Transverse colon (tissue), 4 donors: ENCODE measurements around the gene MAP4K3. TPM values are rescaled to one million over a fixed set of nuclear protein-coding genes. Genes with fewer than 3 reads are reported as not detected.
A peak's percentile ranks its signal among the peaks of the same experiment; 100 is the strongest.

ENCODE experiments used
- DNase-seq: peaks from one replicate; pipeline ENCODE4 v3.0.0-alpha.2; 2019
- H3K27ac ChIP-seq, 4 donors: fragments of 200-600 bp; sonication (generic); 2 replicates each; pipeline ENCODE4 v1.5.1; 2016 to 2018; ENCODE audit warnings: inconsistent platforms in 4 of 4
- H3K27me3 ChIP-seq: fragments of 200-600 bp; sonication (generic); 2 replicates; pipeline ENCODE4 v1.5.1; 2017; ENCODE audit warnings: inconsistent platforms
- H3K36me3 ChIP-seq, 4 donors: fragments of 200-600 bp; sonication (generic); 2 replicates each; pipeline ENCODE4 v1.5.1; 2017 to 2019; ENCODE audit warnings: inconsistent platforms in 4 of 4
- H3K4me1 ChIP-seq, 4 donors: fragments of 200-600 bp; sonication (generic); 2 replicates each; pipeline ENCODE4 v1.5.1; 2017 to 2020; ENCODE audit warnings: inconsistent platforms in 4 of 4
- H3K4me3 ChIP-seq, 4 donors: fragments of 200-600 bp; sonication (generic); 1 replicate in 1 of 4; 2 replicates in 3 of 4; pipeline versions ENCODE4 v1.5.1 to v1.6.1; 2017 to 2019; ENCODE audit warnings: inconsistent platforms in 4 of 4
- H3K9me3 ChIP-seq, 2 donors: fragments of 200-600 bp; sonication (generic); 2 replicates each; pipeline ENCODE4 v1.5.1; 2017 to 2019; ENCODE audit warnings: inconsistent platforms in 2 of 2
- EP300 ChIP-seq: sonication (generic); formaldehyde crosslinking; IDR thresholded peaks from one replicate; pipeline ENCODE4 v1.6.1; 2017; ENCODE audit warnings: antibody characterized with exemption, low read depth
- POLR2A ChIP-seq: fragments of 450-650 bp; IDR thresholded peaks from one replicate; pipeline ENCODE4 v1.6.1; 2016; ENCODE audit warnings: antibody characterized with exemption, mild to moderate bottlenecking, moderate library complexity
- POLR2AphosphoS5 ChIP-seq, 3 donors: sonication (generic); formaldehyde crosslinking; IDR thresholded peaks; one replicate each; pipeline ENCODE4 v1.6.1; 2016; ENCODE audit warnings: antibody characterized with exemption in 3 of 3
- WGBS, 2 donors: methylation state at CpG; one replicate each; pipeline ENCODE4 v1.1.5; 2018; ENCODE audit warnings: low coverage in 1 of 2; 5-methylcytosine and 5-hydroxymethylcytosine counted together
- in situ Hi-C, 4 donors: fragments of 200-750 bp; cut with MboI; loops; one replicate each; pipeline versions ENCODE4 v1.15.0 to v1.15.1; 2017; ENCODE audit warnings: low sequenced_read_pairs in 3 of 4, low pct_ligation_motif_present in 1 of 4, low pct_unique_long_range_greater_than_20kb in 1 of 4
- intact Hi-C: fragments of 100-400 bp; cut with DNase I; formaldehyde crosslinking; loops from one replicate; pipeline ENCODE4 v1.15.1; 2023; ENCODE audit warnings: low total_unique reads
- total RNA-seq, 4 donors: library from RNA; depleted of rRNA; stranded (reverse); fragments of >200 nt; gene quantifications; one replicate each; pipeline ENCODE4 v1.1.0, GENCODE V29; 2016
- TF ChIP-seq, protein P1 (sequence below), 5 experiments: fragments of 200-600 bp in 3 of 5; fragments of 450-650 bp in 2 of 5; sonication (generic) in 3 of 5; IDR thresholded peaks; 1 replicate in 2 of 5; 2 replicates in 3 of 5; pipeline ENCODE4 v1.5.1; 2016 to 2017; ENCODE audit warnings: antibody characterized with exemption in 5 of 5, inconsistent platforms in 3 of 5, mild to moderate bottlenecking in 2 of 5, moderate library complexity in 1 of 5

The MAP4K3 gene
- total RNA-seq, 4 donors from 2014 or later, result 42.6 to 131 (median 91.8) TPM

DNA sequence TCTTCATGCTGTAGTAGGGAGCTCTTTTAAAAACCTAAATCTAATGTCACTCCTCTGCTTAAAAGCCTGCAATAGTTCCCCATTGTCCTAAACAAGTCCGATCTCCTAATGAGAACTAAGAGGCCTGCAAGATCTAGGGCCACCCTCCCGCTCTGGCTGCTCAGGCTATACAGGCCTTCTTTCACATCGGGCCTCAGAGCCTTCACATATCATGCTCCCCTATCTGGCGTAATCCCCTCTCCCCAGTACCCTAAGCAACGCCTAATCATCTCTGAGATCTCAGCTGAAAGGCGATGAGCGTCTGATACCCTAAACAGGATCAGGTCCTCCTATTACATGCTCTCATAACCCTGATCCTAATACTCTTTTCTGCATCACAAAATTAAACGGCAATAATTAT, 1.9 kb downstream of the MAP4K3 start:
- H3K36me3 ChIP-seq, result no peaks in the 10 kb centered on the region
- in situ Hi-C loops (no loop called here), intact Hi-C loops (loop anchor here (10.0 kb wide), 1 partner anchor 50 kb away; no protein-coding TSS in a partner anchor)
- no peaks in the 10 kb centered on the region for H3K27me3 ChIP-seq
- H3K9me3 ChIP-seq, result no peaks in the 10 kb centered on the region
- 67 to 80% methylated on average over 4 to 8 of the region's 8 CpGs for WGBS, 2 donors
- H3K4me3 ChIP-seq, result peak overlapping the region in 3 of 4 donors; percentile 68 to 96 (median 90)
- H3K4me1 ChIP-seq, result peaks cover 19 to 66% (median 41%) of the 10 kb centered on the region in 4 donors
- peak overlapping the region; percentile 88 to 98 (median 97) for H3K27ac ChIP-seq
- DNase-seq, result no peak
- TF ChIP-seq POLR2A (no peak), POLR2AphosphoS5 (IDR thresholded peaks at IDR 0.05) (no peak), EP300 (no peak)
- TF ChIP-seq, protein P1, sequence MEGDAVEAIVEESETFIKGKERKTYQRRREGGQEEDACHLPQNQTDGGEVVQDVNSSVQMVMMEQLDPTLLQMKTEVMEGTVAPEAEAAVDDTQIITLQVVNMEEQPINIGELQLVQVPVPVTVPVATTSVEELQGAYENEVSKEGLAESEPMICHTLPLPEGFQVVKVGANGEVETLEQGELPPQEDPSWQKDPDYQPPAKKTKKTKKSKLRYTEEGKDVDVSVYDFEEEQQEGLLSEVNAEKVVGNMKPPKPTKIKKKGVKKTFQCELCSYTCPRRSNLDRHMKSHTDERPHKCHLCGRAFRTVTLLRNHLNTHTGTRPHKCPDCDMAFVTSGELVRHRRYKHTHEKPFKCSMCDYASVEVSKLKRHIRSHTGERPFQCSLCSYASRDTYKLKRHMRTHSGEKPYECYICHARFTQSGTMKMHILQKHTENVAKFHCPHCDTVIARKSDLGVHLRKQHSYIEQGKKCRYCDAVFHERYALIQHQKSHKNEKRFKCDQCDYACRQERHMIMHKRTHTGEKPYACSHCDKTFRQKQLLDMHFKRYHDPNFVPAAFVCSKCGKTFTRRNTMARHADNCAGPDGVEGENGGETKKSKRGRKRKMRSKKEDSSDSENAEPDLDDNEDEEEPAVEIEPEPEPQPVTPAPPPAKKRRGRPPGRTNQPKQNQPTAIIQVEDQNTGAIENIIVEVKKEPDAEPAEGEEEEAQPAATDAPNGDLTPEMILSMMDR (IDR thresholded peaks at IDR 0.05), result no peak

DNA sequence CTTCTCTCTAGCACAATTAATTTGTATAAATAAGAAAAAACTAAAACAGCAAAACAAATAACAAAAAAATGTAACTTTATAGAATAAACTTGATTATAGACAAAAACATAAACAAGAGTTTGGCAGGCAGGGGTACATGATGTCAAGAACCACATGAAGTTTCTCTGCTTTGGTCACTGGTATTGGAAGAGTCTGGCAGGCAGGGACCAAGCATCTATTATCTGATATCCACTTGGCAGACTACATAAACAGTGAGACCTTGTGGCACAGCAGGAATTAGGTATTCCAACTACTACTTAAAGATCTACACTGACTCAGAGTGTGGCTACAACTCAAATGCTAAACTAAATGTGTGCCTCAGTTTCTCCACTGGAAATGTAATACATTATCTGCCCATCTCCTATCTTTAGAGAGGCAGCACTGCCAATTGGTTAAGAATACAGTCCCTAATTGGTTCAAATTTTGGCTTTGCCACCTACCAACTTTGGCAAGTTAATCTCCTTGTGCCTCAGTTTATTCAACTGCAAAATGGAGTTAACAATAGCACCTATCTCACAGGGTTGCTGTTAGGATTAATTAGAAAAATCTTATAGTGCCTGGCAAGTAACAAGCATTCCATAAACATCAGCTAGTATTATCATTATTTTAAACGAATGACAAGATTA, 2.7 kb downstream of the MAP4K3 start:
- intact Hi-C loops, result loop anchor here (10.0 kb wide), 1 partner anchor 50 kb away; no protein-coding TSS in a partner anchor
- no peaks in the 10 kb centered on the region for H3K36me3 ChIP-seq
- TF ChIP-seq, protein P1 (IDR thresholded peaks at IDR 0.05), result no peak
- no peak for TF ChIP-seq POLR2A
- TF ChIP-seq POLR2AphosphoS5 (IDR thresholded peaks at IDR 0.05), result no peak
- TF ChIP-seq EP300, result no peak
- 44 to 62% methylated on average over 1 of the region's 1 CpG for WGBS, 2 donors
- no peaks in the 10 kb centered on the region for H3K9me3 ChIP-seq
- DNase-seq, result no peak
- peak overlapping the region in 1 of 4 donors; percentile 96 for H3K27ac ChIP-seq
- H3K4me1 ChIP-seq, result peaks cover 14 to 60% (median 38%) of the 10 kb centered on the region in 4 donors
- in situ Hi-C loops, result no loop called here
- no peak overlapping the region for H3K4me3 ChIP-seq
- H3K27me3 ChIP-seq, result no peaks in the 10 kb centered on the region

DNA sequence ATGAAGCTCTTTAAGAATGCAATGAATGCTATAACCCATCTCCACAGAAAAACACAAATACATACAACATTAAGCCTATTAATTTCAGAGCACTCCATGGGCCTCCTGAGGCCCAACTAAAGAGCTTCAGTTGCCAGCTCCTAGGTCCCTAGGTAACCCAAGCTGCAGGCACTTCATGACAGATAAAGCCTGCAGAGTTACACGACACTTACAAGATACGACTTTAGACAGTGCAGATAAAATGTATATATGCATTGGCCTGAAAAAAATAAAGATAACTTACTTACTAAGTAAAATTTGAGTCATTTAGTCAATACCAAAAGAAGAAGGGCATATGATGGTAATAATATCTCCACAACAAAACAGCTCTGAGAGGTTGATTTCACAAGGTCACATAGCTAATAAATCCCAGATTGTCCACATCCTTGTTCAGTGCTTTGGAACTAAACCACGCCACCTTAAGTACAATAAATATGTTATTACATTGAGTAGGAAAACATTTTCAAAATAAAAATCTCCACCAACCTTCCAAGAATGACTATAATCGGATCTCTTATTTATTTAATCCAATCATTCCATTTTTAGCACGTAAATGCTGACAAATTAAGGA, 3.4 kb downstream of the MAP4K3 start:
- intact Hi-C loops, result loop anchor here (10.0 kb wide), 1 partner anchor 49 kb away; no protein-coding TSS in a partner anchor
- TF ChIP-seq, protein P1 (IDR thresholded peaks at IDR 0.05), result no peak
- no peak for TF ChIP-seq POLR2A
- no peak for TF ChIP-seq EP300
- TF ChIP-seq POLR2AphosphoS5 (IDR thresholded peaks at IDR 0.05), result no peak
- in situ Hi-C loops, result no loop called here
- Histone ChIP-seq H3K4me1 (peaks cover 11 to 53% (median 34%) of the 10 kb centered on the region in 4 donors), H3K27me3 (no peaks in the 10 kb centered on the region), H3K27ac (no peak overlapping the region), H3K4me3 (no peak overlapping the region), H3K36me3 (no peaks in the 10 kb centered on the region), H3K9me3 (no peaks in the 10 kb centered on the region)
- WGBS, 2 donors, result 65 to 87% methylated on average over 5 of the region's 5 CpGs
- no peak for DNase-seq

DNA sequence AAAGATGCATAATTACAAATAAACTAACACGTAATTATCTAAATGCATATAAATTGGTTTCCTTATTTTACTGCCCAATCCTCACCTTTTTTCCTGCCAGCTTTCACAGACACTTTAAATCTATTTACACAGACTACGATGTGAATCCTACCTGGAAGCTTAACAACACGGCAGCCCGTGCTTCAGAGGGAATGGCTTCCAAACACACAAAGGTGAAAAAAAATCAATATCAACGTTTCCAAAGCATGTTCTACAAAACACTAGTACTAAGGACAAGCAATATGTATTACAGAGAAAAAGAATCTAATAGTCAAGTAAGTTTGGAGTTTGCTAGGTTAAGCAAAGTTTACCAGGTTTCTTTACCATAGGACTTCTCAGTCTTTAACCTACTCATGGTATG, 4.4 kb downstream of the MAP4K3 start:
- peaks cover 5 to 49% (median 29%) of the 10 kb centered on the region in 4 donors for H3K4me1 ChIP-seq
- intact Hi-C loops, result loop anchor here (10.0 kb wide), 1 partner anchor 48 kb away; no protein-coding TSS in a partner anchor

More for the DNA sequence above, 4.4 kb downstream of the MAP4K3 start:
- no peaks in the 10 kb centered on the region for H3K27me3 ChIP-seq
- no peaks in the 10 kb centered on the region for H3K36me3 ChIP-seq
- no peak for DNase-seq
- 76 to 81% methylated on average over 5 of the region's 5 CpGs for WGBS, 2 donors
- in situ Hi-C loops, result no loop called here
- H3K27ac ChIP-seq, result no peak overlapping the region
- TF ChIP-seq POLR2AphosphoS5 (IDR thresholded peaks at IDR 0.05), result no peak
- TF ChIP-seq, protein P1 (IDR thresholded peaks at IDR 0.05), result no peak
- no peak for TF ChIP-seq EP300
- TF ChIP-seq POLR2A, result no peak
- H3K4me3 ChIP-seq, result no peak overlapping the region
- H3K9me3 ChIP-seq, result no peaks in the 10 kb centered on the region
